A673 (cell line): Measurements from ENCODE around the gene OMD. TPM values are rescaled to one million over a fixed set of nuclear protein-coding genes. Genes with fewer than 3 reads are reported as not detected.

Experiments used
- BruUV-seq: library from RNA; stranded (reverse); fragments of 400-500 nt; replicated peaks from 2 replicates; lab custom pipeline; 2021; lab: Mats Ljungman, UMichigan
- CTCF ChIA-PET: fragments of 300-600 bp; sonication (Branson Sonifier 250); formaldehyde crosslinking; loops from one replicate; lab custom pipeline; 2022; ENCODE audit warnings: antibody characterized with exemption; lab: Charles Lee
- POLR2A ChIA-PET: fragments of 300-600 bp; sonication (Branson Sonifier 250); formaldehyde crosslinking; loops from one replicate; lab custom pipeline; 2022; ENCODE audit warnings: antibody characterized with exemption; ENCODE audit not compliant: low non-redundant PET; lab: Charles Lee
- DNase-seq: peaks from one replicate; pipeline ENCODE4 v3.0.0-alpha.2; 2015; ENCODE audit warnings: low spot score
- H3K27ac ChIP-seq: fragments of 200-600 bp; sonication (generic); 2 replicates; pipeline ENCODE4 v1.5.1; 2016; ENCODE audit warnings: mixed run types, low read depth, mild to moderate bottlenecking, mixed read lengths, antibody characterized with exemption, low read length; ENCODE audit not compliant: poor library complexity, severe bottlenecking
- H3K27me3 ChIP-seq: fragments of 200-600 bp; sonication (generic); replicated peaks from 2 replicates; pipeline ENCODE4 v1.6.1; 2017; ENCODE audit warnings: mixed run types, low read depth, mild to moderate bottlenecking, mixed read lengths, antibody characterized with exemption, low read length; ENCODE audit not compliant: insufficient read depth, poor library complexity
- H3K36me3 ChIP-seq: fragments of 200-600 bp; sonication (generic); 2 replicates; pipeline ENCODE4 v1.6.1; 2016; ENCODE audit warnings: mixed run types, mild to moderate bottlenecking, mixed read lengths, antibody characterized with exemption, low read length; ENCODE audit not compliant: insufficient read depth, poor library complexity, severe bottlenecking
- H3K4me1 ChIP-seq: fragments of 200-600 bp; sonication (generic); 2 replicates; pipeline ENCODE4 v1.6.1; 2017; ENCODE audit warnings: mixed run types, mild to moderate bottlenecking, mixed read lengths, antibody characterized with exemption, low read length; ENCODE audit not compliant: insufficient read depth, poor library complexity, severe bottlenecking
- H3K4me3 ChIP-seq: fragments of 200-600 bp; sonication (generic); 2 replicates; pipeline ENCODE4 v1.5.1; 2016; ENCODE audit warnings: low read depth, mixed run types, mild to moderate bottlenecking, mixed read lengths, low read length; ENCODE audit not compliant: poor library complexity, severe bottlenecking
- H3K9me3 ChIP-seq: fragments of 200-600 bp; sonication (generic); 2 replicates; pipeline ENCODE4 v1.6.1; 2016; ENCODE audit warnings: mixed run types, low read depth, mild to moderate bottlenecking, mixed read lengths, antibody characterized with exemption, low read length; ENCODE audit not compliant: poor library complexity, severe bottlenecking
- EZH2 ChIP-seq: fragments of 200-600 bp; sonication (generic); IDR thresholded peaks from 2 replicates; pipeline ENCODE4 v1.6.1; 2017; ENCODE audit warnings: borderline replicate concordance, low read depth, mild to moderate bottlenecking, mixed read lengths, antibody characterized with exemption, low read length; ENCODE audit not compliant: poor library complexity, severe bottlenecking
- intact Hi-C: fragments of 100-400 bp; cut with micrococcal nuclease; formaldehyde crosslinking; loops from one replicate; pipeline ENCODE4 v1.10.0; 2022; ENCODE audit not compliant: unreplicated experiment
- total RNA-seq: library from RNA; stranded (reverse); gene quantifications from 2 replicates; pipeline ENCODE4 v1.2.3, GENCODE V29; 2021
- TF ChIP-seq, protein P1 (sequence below): fragments of 300-800, 200-600 bp; sonication (generic); conservative IDR thresholded peaks from 2 replicates; pipeline ENCODE4 v1.5.1; 2017; ENCODE audit warnings: low read depth, mild to moderate bottlenecking, antibody characterized with exemption, low read length, moderate library complexity, mixed read lengths

OMD gene
- total RNA-seq, 1 experiment from 2014 or later: not detected

DNA sequence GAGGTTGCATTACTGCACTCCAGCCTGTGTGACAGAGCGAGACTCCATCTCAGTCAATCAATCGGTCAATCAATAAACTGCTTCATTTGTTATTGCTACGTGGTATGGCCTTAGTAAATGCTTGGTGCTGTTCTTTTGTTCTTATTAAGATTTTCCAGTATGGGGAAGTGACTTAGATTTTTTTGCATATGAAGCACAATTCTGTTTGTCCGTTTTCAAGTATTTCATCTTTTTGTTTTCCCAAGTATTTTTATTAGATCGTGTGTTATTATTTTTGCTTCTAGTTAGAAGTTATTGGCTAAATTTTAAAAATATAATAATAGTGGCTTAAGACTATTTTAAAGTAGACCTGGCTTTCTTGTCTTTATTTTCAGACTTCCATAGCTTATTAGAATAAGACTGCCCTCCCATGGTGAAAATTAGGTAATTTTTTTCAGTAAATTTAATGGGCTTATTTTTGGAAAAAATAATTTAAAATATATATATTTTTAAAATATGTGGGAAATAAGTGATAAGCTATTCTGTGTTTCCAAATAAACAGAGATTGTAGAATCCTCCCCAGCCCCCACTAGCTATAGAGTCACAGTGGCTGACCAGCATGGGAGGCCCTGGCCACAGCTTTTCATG is 14.7 kb upstream of the OMD start:
- no peak for TF ChIP-seq EZH2
- TF ChIP-seq, protein P1, sequence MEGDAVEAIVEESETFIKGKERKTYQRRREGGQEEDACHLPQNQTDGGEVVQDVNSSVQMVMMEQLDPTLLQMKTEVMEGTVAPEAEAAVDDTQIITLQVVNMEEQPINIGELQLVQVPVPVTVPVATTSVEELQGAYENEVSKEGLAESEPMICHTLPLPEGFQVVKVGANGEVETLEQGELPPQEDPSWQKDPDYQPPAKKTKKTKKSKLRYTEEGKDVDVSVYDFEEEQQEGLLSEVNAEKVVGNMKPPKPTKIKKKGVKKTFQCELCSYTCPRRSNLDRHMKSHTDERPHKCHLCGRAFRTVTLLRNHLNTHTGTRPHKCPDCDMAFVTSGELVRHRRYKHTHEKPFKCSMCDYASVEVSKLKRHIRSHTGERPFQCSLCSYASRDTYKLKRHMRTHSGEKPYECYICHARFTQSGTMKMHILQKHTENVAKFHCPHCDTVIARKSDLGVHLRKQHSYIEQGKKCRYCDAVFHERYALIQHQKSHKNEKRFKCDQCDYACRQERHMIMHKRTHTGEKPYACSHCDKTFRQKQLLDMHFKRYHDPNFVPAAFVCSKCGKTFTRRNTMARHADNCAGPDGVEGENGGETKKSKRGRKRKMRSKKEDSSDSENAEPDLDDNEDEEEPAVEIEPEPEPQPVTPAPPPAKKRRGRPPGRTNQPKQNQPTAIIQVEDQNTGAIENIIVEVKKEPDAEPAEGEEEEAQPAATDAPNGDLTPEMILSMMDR: peak; percentile 58; the same call in 1 of the 2 replicates
- ChIA-PET POLR2A (no interaction called here), CTCF (interaction anchor here (0.7 to 1.0 kb wide), 2 partner anchors 103 to 111 kb away, joined by 3 to 13 read pairs; no protein-coding TSS in a partner anchor)
- no TSS peak for BruUV-seq
- Histone ChIP-seq H3K9me3 (no peaks in the 10 kb centered on the region), H3K27ac (no peak overlapping the region), H3K27me3 (no peaks in the 10 kb centered on the region), H3K4me3 (no peak overlapping the region), H3K36me3 (no peaks in the 10 kb centered on the region), H3K4me1 (peaks cover under 1% of the 10 kb centered on the region)
- intact Hi-C loops: loop anchor here (5.0 kb wide), 1 partner anchor 112 kb away; the partner anchor contains the start of genes CENPP and NOL8
- DNase-seq: peak; percentile 29

DNA sequence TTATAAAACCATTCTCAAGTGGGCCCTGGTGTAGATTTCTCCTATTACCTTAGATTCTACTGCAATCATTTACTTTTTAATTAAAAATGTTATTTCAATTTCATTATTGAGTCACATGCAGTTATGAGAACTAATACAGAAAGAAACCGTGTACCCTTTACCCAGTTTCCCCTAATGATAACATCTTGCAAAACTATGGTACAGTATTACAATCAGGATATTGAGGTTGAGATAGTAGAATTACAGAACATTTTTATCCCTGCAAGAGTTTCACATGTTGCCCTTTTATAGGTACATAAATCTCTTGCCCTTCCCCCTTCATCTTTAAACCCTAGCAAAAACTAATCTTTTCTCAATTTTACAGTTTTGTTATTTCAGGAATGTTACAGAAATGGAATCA is 11.0 kb upstream of the OMD start:
- Histone ChIP-seq H3K27ac (no peak overlapping the region), H3K4me1 (no peaks in the 10 kb centered on the region), H3K9me3 (no peaks in the 10 kb centered on the region), H3K27me3 (no peaks in the 10 kb centered on the region), H3K36me3 (no peaks in the 10 kb centered on the region), H3K4me3 (no peak overlapping the region)
- ChIA-PET POLR2A (no interaction called here), CTCF (no interaction called here)
- intact Hi-C loops: loop anchor here (5.0 kb wide), 1 partner anchor 108 kb away; the partner anchor contains the start of genes CENPP and NOL8
- no TSS peak for BruUV-seq
- no peak for DNase-seq
- no peak for TF ChIP-seq EZH2
- TF ChIP-seq, protein P1: no peak

GRCh38 chr9:92432972-92433548 is 8.8 kb upstream of the OMD start:
- Histone ChIP-seq H3K27me3 (no peaks in the 10 kb centered on the region), H3K36me3 (no peaks in the 10 kb centered on the region), H3K9me3 (no peaks in the 10 kb centered on the region), H3K4me1 (no peaks in the 10 kb centered on the region), H3K4me3 (no peak overlapping the region), H3K27ac (no peak overlapping the region)
- BruUV-seq: no TSS peak
- POLR2A ChIA-PET: interaction anchor here (0.7 kb wide), 1 partner anchor 175 kb away, joined by 3 read pairs; no protein-coding TSS in a partner anchor
- DNase-seq: no peak
- CTCF ChIA-PET: no interaction called here
- TF ChIP-seq, protein P1: no peak
- no peak for TF ChIP-seq EZH2
- intact Hi-C loops: no loop called here
